Upper lobe of left lung (tissue), 6 donors: ENCODE measurements around the gene BCAS4. TPM values are rescaled to one million over a fixed set of nuclear protein-coding genes. Genes with fewer than 3 reads are reported as not detected.
A peak's percentile ranks its signal among the peaks of the same experiment; 100 is the strongest.
"Not testable (repeated sequence)": the region's sequence is repeated elsewhere in the genome, so short reads cannot be mapped to it uniquely, and the experiment has no call there.

Experiments used
- ATAC-seq, 2 donors: fragments of 200-7000 bp; cut with Tn5 transposase; one replicate each; pipeline ENCODE4 v1.9.1; 2022; ENCODE audit warnings: mild to moderate bottlenecking in 2 of 2, moderate library complexity in 2 of 2; ENCODE audit not compliant: low FRiP score in 2 of 2
- DNase-seq, 2 donors: peaks; one replicate each; pipeline ENCODE4 v3.0.0-alpha.2; 2019 to 2020
- H3K27ac ChIP-seq, 4 donors: fragments of 200-600 bp; sonication (generic); one replicate each; pipeline ENCODE4 v1.5.1; 2016 to 2019
- H3K27me3 ChIP-seq, 4 donors: fragments of 200-600 bp; sonication (generic); one replicate each; pipeline ENCODE4 v1.5.1; 2017 to 2019
- H3K36me3 ChIP-seq, 4 donors: fragments of 200-600 bp; sonication (generic); one replicate each; pipeline ENCODE4 v1.5.1; 2016 to 2019
- H3K4me1 ChIP-seq, 4 donors: fragments of 200-600 bp; sonication (generic); one replicate each; pipeline ENCODE4 v1.5.1; 2018 to 2019
- H3K4me3 ChIP-seq, 4 donors: fragments of 200-600 bp; sonication (generic); one replicate each; pipeline ENCODE4 v1.5.1; 2017 to 2019; ENCODE audit warnings: mild to moderate bottlenecking in 2 of 4, moderate library complexity in 1 of 4
- H3K9me3 ChIP-seq, 4 donors: fragments of 200-600 bp; sonication (generic); one replicate each; pipeline ENCODE4 v1.5.1; 2018 to 2019
- CTCF ChIP-seq, 6 experiments: fragments of 450-650 bp in 4 of 6; fragments of 200-600 bp in 2 of 6; sonication (generic) in 2 of 6; IDR thresholded peaks; one replicate each; pipeline ENCODE4 v1.5.1; 2016 to 2019; ENCODE audit warnings: antibody characterized with exemption in 6 of 6
- EP300 ChIP-seq, 4 donors: sonication (generic); formaldehyde crosslinking; IDR thresholded peaks; one replicate each; pipeline ENCODE4 v1.5.1; 2017; ENCODE audit warnings: antibody characterized with exemption in 4 of 4, control low read depth in 2 of 4
- POLR2A ChIP-seq, 4 donors: fragments of 450-650 bp; IDR thresholded peaks; one replicate each; pipeline ENCODE4 v1.5.1; 2016 to 2017; ENCODE audit warnings: antibody characterized with exemption in 4 of 4, mild to moderate bottlenecking in 2 of 4
- POLR2AphosphoS5 ChIP-seq, 2 donors: sonication (generic); formaldehyde crosslinking; IDR thresholded peaks; one replicate each; pipeline ENCODE4 v1.5.1; 2017; ENCODE audit warnings: antibody characterized with exemption in 2 of 2
- WGBS, 2 donors: methylation state at CpG; one replicate each; pipeline ENCODE4 v1.1.5; 2017 to 2018; 5-methylcytosine and 5-hydroxymethylcytosine counted together
- total RNA-seq, 6 donors: library from RNA; depleted of rRNA in 4 of 6; stranded (reverse); fragments of >200 nt in 4 of 6; gene quantifications; one replicate each; pipeline versions ENCODE4 v1.1.0 to v1.2.1, GENCODE V29; 2016 to 2021
- donor health status: DM: no; HTN: no; CAD: no; lungs with moderate emphysema.
- donor health status: DM: no; HTN: yes; CAD: no; lungs with severe emphysema.

BCAS4 gene
- total RNA-seq, 6 donors from 2014 or later: 2.3 to 12.3 (median 5.2) TPM

- no peak overlapping the region for H3K27ac ChIP-seq
- peaks cover 0 to 27% (median 8%) of the 10 kb centered on the region in 4 donors for H3K4me1 ChIP-seq
- no peaks in the 10 kb centered on the region for H3K27me3 ChIP-seq
- TF ChIP-seq CTCF (IDR thresholded peaks at IDR 0.05) (no peak), POLR2AphosphoS5 (IDR thresholded peaks at IDR 0.05) (no peak), POLR2A (IDR thresholded peaks at IDR 0.05) (no peak), EP300 (IDR thresholded peaks at IDR 0.05) (no peak)
- H3K4me3 ChIP-seq: no peak overlapping the region
- WGBS, 2 donors: 56 to 62% methylated on average over 3 of the region's 3 CpGs
- DNase-seq (no peak), ATAC-seq (no peak)
- H3K36me3 ChIP-seq: no peaks in the 10 kb centered on the region
- no peaks in the 10 kb centered on the region for H3K9me3 ChIP-seq
Measured at GRCh38 chr20:50765674-50766073, 29.2 kb upstream of the BCAS4 start.

- not testable (repeated sequence) for ATAC-seq
Measured at GRCh38 chr20:50766955-50767809, 27.7 kb upstream of the BCAS4 start.

GRCh38 chr20:50768991-50769390, 25.9 kb upstream of the BCAS4 start:
- H3K27me3 ChIP-seq, H3K9me3 ChIP-seq, H3K27ac ChIP-seq, DNase-seq, H3K36me3 ChIP-seq, ATAC-seq, H3K4me3 ChIP-seq: not testable (repeated sequence)
- WGBS, 2 donors: 78 to 100% methylated on average over 1 of the region's 7 CpGs
- H3K4me1 ChIP-seq: peaks cover 0 to 12% (median 0%) of the 10 kb centered on the region in 4 donors

More at GRCh38 chr20:50766955-50767809, 27.7 kb upstream of the BCAS4 start:
- DNase-seq, H3K27me3 ChIP-seq, H3K36me3 ChIP-seq, H3K4me3 ChIP-seq, H3K9me3 ChIP-seq: not testable (repeated sequence)
- Histone ChIP-seq H3K27ac (peak overlapping the region in 1 of 4 donors; percentile 44), H3K4me1 (peaks cover 0 to 24% (median 7%) of the 10 kb centered on the region in 4 donors)
- WGBS, 2 donors: 40 to 63% methylated on average over 7 to 10 of the region's 10 CpGs

- WGBS, 2 donors: 63 to 80% methylated on average over 3 to 7 of the region's 12 CpGs
- peak in 1 of 2 donors; percentile 34 for ATAC-seq
- H3K27ac ChIP-seq, H3K4me3 ChIP-seq, H3K9me3 ChIP-seq, DNase-seq, H3K27me3 ChIP-seq, H3K36me3 ChIP-seq: not testable (repeated sequence)
- peaks cover 0 to 12% (median 0%) of the 10 kb centered on the region in 4 donors for H3K4me1 ChIP-seq
Measured at GRCh38 chr20:50769551-50770085, 25.2 kb upstream of the BCAS4 start.

GRCh38 chr20:50771419-50772080, 23.3 kb upstream of the BCAS4 start:
- not testable (repeated sequence) for H3K9me3 ChIP-seq, DNase-seq, H3K4me3 ChIP-seq, H3K27me3 ChIP-seq, H3K36me3 ChIP-seq, H3K27ac ChIP-seq, ATAC-seq
- 83 to 89% methylated on average over 2 to 7 of the region's 8 CpGs for WGBS, 2 donors
- peaks cover 0 to 11% (median 0%) of the 10 kb centered on the region in 4 donors for H3K4me1 ChIP-seq

GRCh38 chr20:50772420-50773185, 22.3 kb upstream of the BCAS4 start:
- 70 to 76% methylated on average over 5 of the region's 5 CpGs for WGBS, 2 donors
- TF ChIP-seq POLR2AphosphoS5 (IDR thresholded peaks at IDR 0.05): no peak
- TF ChIP-seq EP300 (IDR thresholded peaks at IDR 0.05): no peak
- TF ChIP-seq POLR2A (IDR thresholded peaks at IDR 0.05): no peak
- TF ChIP-seq CTCF (IDR thresholded peaks at IDR 0.05): no peak
- Histone ChIP-seq H3K4me1 (peaks cover 0 to 3% (median 0%) of the 10 kb centered on the region in 4 donors), H3K36me3 (no peaks in the 10 kb centered on the region), H3K4me3 (no peak overlapping the region), H3K27me3 (no peaks in the 10 kb centered on the region), H3K27ac (no peak overlapping the region), H3K9me3 (no peaks in the 10 kb centered on the region)
- no peak for DNase-seq
- ATAC-seq: no peak
